HG02678 (cell line): Measurements from ENCODE around the gene ZC3H10.
"Not testable (repeated sequence)": the region's sequence is repeated elsewhere in the genome, so short reads cannot be mapped to it uniquely, and the experiment has no call there.

Experiments used
- ATAC-seq: cut with Tn5 transposase; IDR thresholded peaks from one replicate; pipeline ENCODE4 v1.9.1; 2021; ENCODE audit warnings: mild to moderate bottlenecking, moderate library complexity; ENCODE audit not compliant: unreplicated experiment

The ZC3H10 gene

DNA sequence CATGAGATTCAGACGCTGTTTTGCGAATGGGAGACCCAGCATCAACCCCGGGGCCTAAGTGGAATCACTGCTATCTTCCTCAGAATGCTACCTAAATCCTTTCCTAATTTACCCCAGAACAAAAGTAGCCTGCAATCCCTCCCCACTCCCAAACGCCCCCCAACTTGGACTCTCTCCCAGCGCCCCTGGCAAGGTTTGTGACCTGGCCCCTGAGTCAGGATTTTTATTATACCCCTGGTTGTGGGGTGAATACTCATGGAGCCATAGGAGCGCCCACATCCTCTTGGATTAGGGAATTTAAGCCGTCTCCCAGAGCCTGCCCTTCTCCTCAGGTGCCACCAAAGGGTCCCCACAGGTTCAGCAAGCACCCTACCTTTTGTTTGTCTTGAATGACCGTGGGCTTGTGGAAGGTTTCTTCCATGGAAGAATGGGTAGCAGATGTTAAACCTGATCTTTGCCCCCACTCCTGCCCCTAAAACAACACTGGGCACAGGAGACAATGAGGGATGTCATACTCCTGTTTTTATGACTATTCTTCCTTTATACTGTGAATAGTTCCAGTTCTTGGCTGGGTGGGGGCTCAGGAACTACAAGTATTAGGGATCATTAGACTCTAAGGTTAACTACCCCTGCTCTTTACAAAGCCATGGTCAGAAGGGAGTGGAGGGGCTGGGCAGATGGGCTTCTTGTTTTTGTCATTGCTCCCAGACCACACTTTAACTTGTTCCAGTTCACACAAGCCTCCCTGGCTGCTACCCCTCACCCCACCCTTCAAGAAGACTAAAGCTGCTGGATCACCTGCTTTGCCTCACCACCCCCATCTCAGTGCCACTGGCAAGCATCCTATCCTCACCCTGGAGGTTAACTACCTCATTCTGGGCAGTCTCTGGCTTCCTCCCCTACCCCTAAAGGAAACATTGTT lies 35.0 kb downstream of the ZC3H10 start:
- ATAC-seq: no peak

- ATAC-seq: no peak
Measured at GRCh38 chr12:56153678-56154065, 35.6 kb downstream of the ZC3H10 start.

- no peak for ATAC-seq
Measured at GRCh38 chr12:56154246-56154771, 36.2 kb downstream of the ZC3H10 start.

GRCh38 chr12:56154818-56155217 lies 36.8 kb downstream of the ZC3H10 start:
- no peak for ATAC-seq

GRCh38 chr12:56155256-56155845 lies 37.3 kb downstream of the ZC3H10 start:
- ATAC-seq: no peak

DNA sequence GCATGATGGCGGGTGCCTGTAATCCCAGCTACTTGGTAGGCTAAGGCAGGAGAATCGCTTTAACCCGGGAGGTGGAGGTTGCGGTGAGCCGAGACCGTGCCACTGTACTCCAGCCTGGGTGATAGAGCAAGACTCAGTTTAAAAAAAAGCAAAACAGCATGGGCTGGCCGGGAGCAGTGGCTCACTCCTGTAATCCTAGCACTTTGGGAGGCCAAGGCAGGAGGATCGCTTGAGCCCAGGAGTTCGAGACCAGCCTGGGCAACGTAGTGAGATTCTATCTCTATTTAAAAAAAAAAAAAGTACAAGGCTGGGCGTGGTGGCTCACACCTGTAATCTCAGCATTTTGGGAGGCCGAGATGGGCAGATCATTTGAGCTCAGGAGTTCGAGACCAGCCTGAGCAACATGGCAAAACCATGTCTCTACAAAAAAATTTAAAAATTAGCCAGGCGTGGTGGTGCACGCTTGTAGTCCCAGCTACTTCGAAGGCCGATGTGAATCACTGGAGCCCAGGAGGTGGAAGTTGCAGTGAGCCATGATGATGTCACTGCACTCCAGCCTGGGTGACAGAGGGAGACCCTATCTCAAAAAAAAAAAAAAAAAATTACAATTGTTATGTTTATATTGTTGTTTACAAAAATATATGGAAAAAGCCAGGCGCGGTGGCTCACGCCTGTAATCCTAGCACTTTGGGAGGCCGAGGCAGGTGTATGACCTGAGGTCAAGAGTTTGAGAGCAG lies 38.6 kb downstream of the ZC3H10 start:
- ATAC-seq: not testable (repeated sequence)

GRCh38 chr12:56157201-56158028 lies 39.3 kb downstream of the ZC3H10 start:
- ATAC-seq: peak; percentile 34

- peak; percentile 88 for ATAC-seq
Measured at GRCh38 chr12:56158029-56158925, 40.2 kb downstream of the ZC3H10 start, which contains the start of gene MYL6. Gene MYL6, plus strand, starts transcription at chr12:56158359. Its CDS starts 43 bp downstream, at chr12:56158402.

- no peak for ATAC-seq
Measured at GRCh38 chr12:56158926-56159461, 40.9 kb downstream of the ZC3H10 start.

DNA sequence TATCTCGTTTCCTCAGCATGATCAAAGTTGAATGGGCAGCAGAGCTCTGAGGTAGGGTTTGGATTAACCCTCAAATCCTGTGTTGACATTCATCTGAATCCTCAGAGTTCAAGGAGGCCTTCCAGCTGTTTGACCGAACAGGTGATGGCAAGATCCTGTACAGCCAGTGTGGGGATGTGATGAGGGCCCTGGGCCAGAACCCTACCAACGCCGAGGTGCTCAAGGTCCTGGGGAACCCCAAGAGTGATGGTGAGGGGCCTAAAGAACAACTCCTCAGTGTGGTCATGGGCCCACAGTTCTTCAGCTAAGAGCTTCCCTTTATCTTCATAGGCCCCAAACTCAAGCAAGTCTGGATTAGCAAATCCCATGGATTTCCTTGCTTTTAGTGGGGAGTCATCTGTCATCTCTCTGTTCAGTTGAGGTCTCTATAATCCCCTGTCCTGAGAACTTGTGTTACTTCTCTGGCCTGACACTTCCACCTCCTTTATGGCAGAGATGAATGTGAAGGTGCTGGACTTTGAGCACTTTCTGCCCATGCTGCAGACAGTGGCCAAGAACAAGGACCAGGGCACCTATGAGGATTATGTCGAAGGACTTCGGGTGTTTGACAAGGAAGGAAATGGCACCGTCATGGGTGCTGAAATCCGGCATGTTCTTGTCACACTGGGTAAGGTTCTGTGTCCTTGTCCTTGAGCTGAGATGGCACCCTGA lies 41.6 kb downstream of the ZC3H10 start:
- ATAC-seq: no peak

DNA sequence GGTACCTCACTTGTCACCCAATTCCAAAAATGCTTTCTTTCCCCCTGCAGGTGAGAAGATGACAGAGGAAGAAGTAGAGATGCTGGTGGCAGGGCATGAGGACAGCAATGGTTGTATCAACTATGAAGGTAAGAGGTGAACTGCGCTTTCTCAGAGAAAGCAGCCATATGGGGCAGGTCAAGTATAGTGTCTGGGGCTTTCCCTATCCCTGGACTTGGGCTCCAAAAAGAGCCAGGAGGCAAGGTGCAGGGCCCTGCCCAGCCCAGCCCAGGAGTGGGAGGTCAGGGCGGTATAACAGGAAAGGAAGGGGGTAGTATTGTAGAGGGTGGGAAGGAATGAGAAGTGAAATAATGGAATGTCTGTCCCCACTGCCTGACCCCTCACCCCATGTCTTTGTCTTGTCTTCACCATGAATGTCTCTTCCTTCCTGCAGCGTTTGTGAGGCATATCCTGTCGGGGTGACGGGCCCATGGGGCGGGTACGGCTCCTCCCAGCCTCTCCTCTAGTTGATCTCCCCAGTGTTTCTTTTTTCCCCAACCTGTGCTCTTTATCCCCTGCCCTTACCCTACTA lies 42.2 kb downstream of the ZC3H10 start:
- ATAC-seq: no peak

DNA sequence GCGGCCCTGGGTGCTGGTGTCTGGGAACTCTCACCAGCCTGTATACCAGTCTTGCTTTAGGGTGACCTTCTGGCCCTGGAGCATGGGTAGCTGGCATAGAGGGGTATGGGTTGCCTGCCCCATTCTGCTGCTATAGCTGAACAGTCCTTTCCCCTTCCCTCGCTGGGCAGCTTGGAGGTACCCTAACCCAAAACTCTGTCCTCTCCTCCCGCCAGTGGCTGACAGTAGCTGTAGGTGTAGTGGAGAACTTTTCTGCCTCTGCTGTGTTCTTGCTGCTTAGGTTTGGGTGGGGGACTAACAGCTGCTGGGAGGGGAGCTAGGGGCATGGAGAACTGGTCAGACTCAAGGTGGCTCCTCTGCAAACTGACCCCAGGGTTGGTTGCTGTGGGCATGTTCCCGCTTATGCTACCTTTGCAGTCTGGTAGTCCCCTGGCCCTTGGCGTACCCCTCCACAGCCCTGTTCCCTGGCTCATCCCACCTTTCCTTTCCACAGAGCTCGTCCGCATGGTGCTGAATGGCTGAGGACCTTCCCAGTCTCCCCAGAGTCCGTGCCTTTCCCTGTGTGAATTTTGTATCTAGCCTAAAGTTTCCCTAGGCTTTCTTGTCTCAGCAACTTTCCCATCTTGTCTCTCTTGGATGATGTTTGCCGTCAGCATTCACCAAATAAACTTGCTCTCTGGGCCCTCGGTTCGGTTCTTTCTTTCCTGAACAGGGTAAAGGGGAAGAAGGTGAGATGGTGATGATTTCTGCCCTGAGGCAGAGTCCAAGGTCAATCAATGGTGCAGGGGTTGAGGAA lies 43.0 kb downstream of the ZC3H10 start:
- ATAC-seq: no peak

GRCh38 chr12:56161690-56162351 lies 43.8 kb downstream of the ZC3H10 start:
- no peak for ATAC-seq

DNA sequence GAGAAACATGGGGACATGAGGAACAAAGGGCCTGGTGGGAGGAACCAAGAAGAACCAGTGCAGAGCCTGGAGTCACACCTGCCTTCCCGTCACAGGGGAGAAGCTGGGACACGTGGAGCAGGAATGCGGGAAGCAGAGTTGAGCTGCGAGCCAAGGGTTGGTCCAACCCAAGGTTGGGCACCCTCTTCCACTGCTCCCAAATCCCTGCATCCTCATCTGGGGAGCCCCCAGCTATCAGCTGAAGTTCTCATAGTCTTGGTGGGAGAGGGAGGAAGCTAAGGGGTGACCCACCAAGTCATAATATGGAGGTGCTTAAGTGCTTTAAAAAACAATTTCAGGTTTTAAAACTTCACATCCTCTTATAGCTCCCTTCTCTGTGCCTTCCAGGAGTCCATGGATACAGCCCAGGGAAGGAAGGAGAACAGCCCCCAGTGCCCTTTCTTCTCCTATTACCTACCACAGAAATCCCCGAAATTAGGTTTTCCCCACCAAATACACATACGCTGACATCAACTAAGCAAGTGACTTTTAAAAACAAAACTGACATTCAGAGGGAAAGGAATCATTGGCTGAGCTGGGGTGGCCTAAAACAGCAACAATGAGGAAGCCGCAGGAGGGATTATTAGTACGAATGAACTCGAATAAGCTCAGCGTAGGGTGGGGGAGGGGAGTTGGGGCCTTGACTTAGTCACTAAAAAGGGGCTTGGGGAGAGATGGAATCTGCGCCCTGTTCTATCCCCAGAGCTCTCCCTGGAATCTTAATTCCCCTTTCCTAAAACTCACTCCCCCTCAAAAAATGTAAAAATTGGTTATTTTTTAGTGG lies 44.6 kb downstream of the ZC3H10 start:
- no peak for ATAC-seq

GRCh38 chr12:56163533-56164344 lies 45.7 kb downstream of the ZC3H10 start:
- no peak for ATAC-seq
